ENCODE measurements around the gene STH. TPM values are rescaled to one million over a fixed set of nuclear protein-coding genes. Genes with fewer than 3 reads are reported as not detected.
A peak's percentile ranks its signal among the peaks of the same experiment; 100 is the strongest.

STH gene
- total RNA-seq, 1 experiment from 2014 or later: not detected

- Histone ChIP-seq H3K36me3 (ENCODE audit: control insufficient read depth, insufficient read depth, low read length) (no peaks in the 10 kb centered on the region), H3K4me1 (no peaks in the 10 kb centered on the region), H3K27me3 (replicated peaks; ENCODE audit: control insufficient read depth, insufficient read depth, low read length) (no peaks in the 10 kb centered on the region), H3K4me3 (ENCODE audit: low read depth, low read length) (no peak overlapping the region), H3K9me3 (no peaks in the 10 kb centered on the region)
- TF ChIP-seq CTCF (IDR thresholded peaks at IDR 0.05; ENCODE audit: insufficient read depth in 1 of 2, low read depth in 1 of 2, low read length in 1 of 2, severe bottlenecking in 1 of 2, unreplicated experiment in 1 of 2): no peak
- no peak overlapping the region for H3K4me3 Mint-ChIP-seq (ENCODE audit: unreplicated experiment)
- ChIA-PET CTCF (no interaction called here), POLR2A (no interaction called here)
- intact Hi-C loops (cut with micrococcal nuclease; ENCODE audit: unreplicated experiment): no loop called here
- no peak overlapping the region for H3K27ac Mint-ChIP-seq (ENCODE audit: unreplicated experiment)
- no TSS peak for BruUV-seq (replicated peaks)
- peaks cover under 1% of the 10 kb centered on the region for H3K27me3 Mint-ChIP-seq (ENCODE audit: insufficient read depth, unreplicated experiment)
- no peaks in the 10 kb centered on the region for H3K36me3 Mint-ChIP-seq (ENCODE audit: insufficient read depth, unreplicated experiment)
- H3K4me1 Mint-ChIP-seq (ENCODE audit: low read depth, unreplicated experiment): no peaks in the 10 kb centered on the region
- no peaks in the 10 kb centered on the region for H3K9me3 Mint-ChIP-seq (ENCODE audit: unreplicated experiment)
- no peak for DNase-seq
Measured at GRCh38 chr17:45960311-45960710, 38.7 kb upstream of the STH start.

- ChIA-PET POLR2A (no interaction called here), CTCF (interaction anchor here (1.0 kb wide), 1 partner anchor 232 kb away, joined by 4 read pairs; the partner anchor contains the start of gene KANSL1)
- TF ChIP-seq CTCF (IDR thresholded peaks at IDR 0.05; ENCODE audit: insufficient read depth in 1 of 2, low read depth in 1 of 2, low read length in 1 of 2, severe bottlenecking in 1 of 2, unreplicated experiment in 1 of 2): no peak
- H3K4me3 Mint-ChIP-seq (ENCODE audit: unreplicated experiment): no peak overlapping the region
- no peaks in the 10 kb centered on the region for H3K27me3 Mint-ChIP-seq (ENCODE audit: insufficient read depth, unreplicated experiment)
- H3K36me3 Mint-ChIP-seq (ENCODE audit: insufficient read depth, unreplicated experiment): no peaks in the 10 kb centered on the region
- intact Hi-C loops (cut with micrococcal nuclease; ENCODE audit: unreplicated experiment): no loop called here
- Histone ChIP-seq H3K36me3 (ENCODE audit: control insufficient read depth, insufficient read depth, low read length) (no peaks in the 10 kb centered on the region), H3K4me3 (ENCODE audit: low read depth, low read length) (no peak overlapping the region), H3K27me3 (replicated peaks; ENCODE audit: control insufficient read depth, insufficient read depth, low read length) (no peaks in the 10 kb centered on the region), H3K9me3 (no peaks in the 10 kb centered on the region), H3K4me1 (no peaks in the 10 kb centered on the region)
- peak in 1 of 2 experiments; percentile 9 for DNase-seq
- BruUV-seq (replicated peaks): no TSS peak
- H3K4me1 Mint-ChIP-seq (ENCODE audit: low read depth, unreplicated experiment): no peaks in the 10 kb centered on the region
- no peaks in the 10 kb centered on the region for H3K9me3 Mint-ChIP-seq (ENCODE audit: unreplicated experiment)
- no peak overlapping the region for H3K27ac Mint-ChIP-seq (ENCODE audit: unreplicated experiment)
Measured at GRCh38 chr17:45961206-45961605, 37.8 kb upstream of the STH start.

GRCh38 chr17:45962221-45962972 lies 36.7 kb upstream of the STH start:
- intact Hi-C loops (cut with micrococcal nuclease; ENCODE audit: unreplicated experiment): no loop called here
- no peak overlapping the region for H3K4me3 ChIP-seq (ENCODE audit: low read depth, low read length)
- no peak overlapping the region for H3K4me3 Mint-ChIP-seq (ENCODE audit: unreplicated experiment)
- no peak overlapping the region for H3K27ac Mint-ChIP-seq (ENCODE audit: unreplicated experiment)
- no peaks in the 10 kb centered on the region for H3K9me3 Mint-ChIP-seq (ENCODE audit: unreplicated experiment)
- TF ChIP-seq CTCF (IDR thresholded peaks at IDR 0.05; ENCODE audit: insufficient read depth in 1 of 2, low read depth in 1 of 2, low read length in 1 of 2, severe bottlenecking in 1 of 2, unreplicated experiment in 1 of 2): no peak
- no peaks in the 10 kb centered on the region for H3K36me3 ChIP-seq (ENCODE audit: control insufficient read depth, insufficient read depth, low read length)
- CTCF ChIA-PET: no interaction called here
- H3K9me3 ChIP-seq: no peaks in the 10 kb centered on the region
- H3K36me3 Mint-ChIP-seq (ENCODE audit: insufficient read depth, unreplicated experiment): no peaks in the 10 kb centered on the region
- no peaks in the 10 kb centered on the region for H3K27me3 ChIP-seq (replicated peaks; ENCODE audit: control insufficient read depth, insufficient read depth, low read length)
- POLR2A ChIA-PET: no interaction called here
- BruUV-seq (replicated peaks): no TSS peak
- H3K4me1 ChIP-seq: no peaks in the 10 kb centered on the region
- no peaks in the 10 kb centered on the region for H3K27me3 Mint-ChIP-seq (ENCODE audit: insufficient read depth, unreplicated experiment)
- no peaks in the 10 kb centered on the region for H3K4me1 Mint-ChIP-seq (ENCODE audit: low read depth, unreplicated experiment)
- peak in 1 of 2 experiments; percentile 17 for DNase-seq

All from Caco-2 (cell line).